HG03159 (cell line): ENCODE data around the gene IL12B.
"Not testable (repeated sequence)": the region's sequence is repeated elsewhere in the genome, so short reads cannot be mapped to it uniquely, and the experiment has no call there.

Source experiments
- ATAC-seq: cut with Tn5 transposase; IDR thresholded peaks from one replicate; pipeline ENCODE4 v1.9.1; 2021; ENCODE audit warnings: mild to moderate bottlenecking, moderate library complexity; ENCODE audit not compliant: unreplicated experiment

Gene IL12B

DNA sequence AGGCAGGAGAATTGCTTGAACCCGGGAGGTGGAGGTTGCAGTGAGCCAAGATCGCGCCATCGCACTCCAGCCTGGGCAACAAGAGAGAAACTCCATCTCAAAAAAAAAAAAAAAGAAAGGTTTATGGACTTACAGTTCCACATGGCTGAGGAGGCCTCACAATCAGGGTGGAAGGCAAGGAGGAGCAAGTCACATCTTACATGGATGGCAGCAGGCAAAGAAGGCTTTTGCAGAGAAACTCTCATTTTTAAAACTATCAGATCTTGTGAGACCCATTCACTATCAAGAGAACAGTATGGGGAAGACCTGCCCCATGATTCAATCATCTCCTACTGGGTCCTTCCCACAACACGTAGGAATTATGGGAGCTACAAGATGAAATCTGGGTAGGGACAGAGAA lies 33.0 kb downstream of the IL12B start:
- ATAC-seq, result not testable (repeated sequence)

DNA sequence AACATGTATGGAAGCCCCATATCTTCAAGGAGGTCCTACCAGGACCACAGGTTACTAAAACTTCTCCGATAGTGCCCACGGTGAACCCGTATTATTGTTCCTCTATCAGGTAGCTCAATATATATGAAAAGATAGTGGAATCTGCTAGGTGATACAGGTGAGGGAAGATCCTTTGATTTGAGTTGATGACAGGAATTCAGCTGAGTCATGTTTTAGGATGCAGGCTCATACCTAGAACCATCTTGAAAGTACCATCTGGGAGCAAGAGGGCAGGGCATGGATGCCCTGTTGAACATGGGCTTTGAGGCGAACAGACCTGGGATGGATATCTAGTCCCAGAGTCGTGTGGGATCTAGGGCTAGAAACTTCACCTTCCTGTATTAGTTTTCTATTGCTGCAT lies 35.4 kb downstream of the IL12B start:
- ATAC-seq, result no peak

DNA sequence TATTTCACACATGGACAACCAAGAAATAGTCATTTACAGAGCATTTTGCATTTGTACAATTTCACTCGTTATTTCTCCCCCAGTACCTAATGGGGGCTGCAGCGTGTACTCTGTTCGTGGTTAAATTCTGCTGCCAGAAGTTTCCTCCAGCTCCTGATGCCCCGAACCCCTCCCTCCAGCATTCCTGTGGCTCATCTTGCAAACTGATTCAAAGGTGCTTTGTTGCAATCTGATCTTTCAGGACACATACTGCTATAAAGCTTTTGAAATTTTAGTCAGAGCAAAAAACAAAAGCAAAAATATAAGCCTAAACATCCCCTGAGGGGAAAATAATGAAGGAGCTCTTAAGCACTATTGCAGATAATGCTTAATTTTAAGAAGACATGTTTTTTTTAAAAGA lies 39.5 kb downstream of the IL12B start:
- ATAC-seq, result no peak

DNA sequence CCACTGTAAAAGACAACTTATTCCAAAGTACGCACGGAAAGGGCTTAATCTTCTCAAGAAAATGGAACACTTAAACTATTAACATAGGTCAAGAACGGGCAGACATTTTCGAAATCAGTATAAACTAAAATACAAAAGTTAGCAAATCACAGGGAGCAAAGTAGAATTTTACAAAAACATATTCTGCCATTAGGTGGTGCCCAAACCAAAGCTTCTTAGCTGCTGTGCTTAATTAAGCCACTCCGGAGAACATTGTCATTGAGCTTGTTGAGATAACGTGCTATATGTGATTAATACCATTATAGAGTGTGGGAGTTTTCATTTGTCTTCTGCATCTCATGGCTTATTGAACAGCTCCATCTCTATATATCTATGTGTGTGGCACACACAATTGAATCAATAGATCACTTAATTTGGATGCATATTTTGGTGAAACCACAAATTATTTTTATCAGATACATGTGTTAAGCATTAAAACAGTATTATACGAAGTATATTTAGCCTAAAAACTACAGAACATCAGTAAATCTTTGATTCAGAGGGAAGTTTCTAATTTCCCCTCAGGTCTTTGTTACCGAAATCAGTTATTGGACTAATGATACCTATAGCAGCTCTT lies 43.8 kb downstream of the IL12B start:
- ATAC-seq, result peak; percentile 57

GRCh38 chr5:159274676-159275075 lies 55.6 kb downstream of the IL12B start:
- no peak for ATAC-seq

DNA sequence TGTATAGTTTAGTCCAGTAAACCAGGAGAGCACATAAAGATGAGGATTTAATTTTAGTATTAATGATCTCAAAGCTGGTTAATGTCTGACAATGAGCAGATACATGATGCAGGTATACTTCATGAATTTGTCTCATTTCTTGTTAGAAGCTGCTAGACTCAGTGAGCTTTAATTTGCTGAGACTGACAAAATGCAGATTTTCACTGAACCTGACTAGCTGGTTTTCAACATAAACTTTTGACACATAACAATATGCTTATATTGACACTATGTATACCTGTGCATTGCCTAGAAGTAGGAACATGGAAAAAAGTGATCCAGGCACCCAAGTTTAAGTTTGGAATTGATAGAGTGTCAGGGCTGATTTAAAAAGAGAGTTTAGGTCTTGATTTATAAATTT lies 56.4 kb downstream of the IL12B start:
- ATAC-seq, result no peak

DNA sequence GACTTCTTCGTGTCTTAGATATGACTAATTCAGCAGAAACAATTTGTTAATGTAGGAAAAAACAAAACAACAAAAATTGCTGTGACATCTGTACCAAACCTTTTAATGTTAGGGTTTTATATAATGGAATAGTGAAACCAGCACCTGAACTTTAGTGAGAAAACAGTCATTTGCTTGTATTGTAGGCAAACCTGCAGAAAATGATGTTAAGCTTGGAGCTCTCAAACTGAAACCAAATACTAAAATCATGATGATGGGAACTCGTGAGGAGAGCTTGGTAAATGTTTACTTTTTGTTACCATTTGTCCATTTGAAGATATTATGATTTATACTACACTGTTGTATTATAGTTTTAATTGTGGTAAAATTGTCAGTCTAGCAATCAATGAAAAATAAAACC lies 60.6 kb downstream of the IL12B start:
- ATAC-seq, result no peak

- ATAC-seq, result not testable (repeated sequence)
These were observed 63.5 kb downstream of the IL12B start for GRCh38 chr5:159266764-159267163.
